GM12878 (cell line): ENCODE measurements around the gene ACOT7. TPM values are rescaled to one million over a fixed set of nuclear protein-coding genes. Genes with fewer than 3 reads are reported as not detected.
A peak's percentile ranks its signal among the peaks of the same experiment; 100 is the strongest.

ENCODE experiments used
- ATAC-seq: fragments of 200-7000 bp; cut with Tn5 transposase; 3 replicates; pipeline ENCODE4 v1.9.1; 2020; ENCODE audit warnings: mild to moderate bottlenecking, moderate library complexity
- BruUV-seq: library from RNA; stranded (reverse); fragments of 400-500 nt; replicated peaks from 2 replicates; lab custom pipeline; 2021; lab: Mats Ljungman, UMichigan
- CTCF ChIA-PET: fragments of 300-600 bp; sonication (Branson Sonifier 250); formaldehyde crosslinking; extraction: SDS; loops from one replicate; lab custom pipeline; 2021; ENCODE audit warnings: inconsistent platforms; lab: Yijun Ruan, JAX
- POLR2A ChIA-PET: fragments of 350-600 bp; formaldehyde crosslinking; extraction: SDS; loops from one replicate; lab custom pipeline; 2021; ENCODE audit warnings: inconsistent platforms; lab: Charles Lee
- RAD21 ChIA-PET: fragments of 300-600 bp; sonication (Branson Sonifier 250); formaldehyde crosslinking; loops from one replicate; lab custom pipeline; 2023; ENCODE audit warnings: antibody characterized with exemption; ENCODE audit not compliant: unreplicated experiment; lab: Charles Lee
- SMC1A ChIA-PET: fragments of 300-600 bp; sonication (Branson Sonifier 250); formaldehyde crosslinking; loops from one replicate; lab custom pipeline; 2023; ENCODE audit not compliant: unreplicated experiment, uncharacterized antibody; lab: Charles Lee
- DNase-seq: peaks from one replicate; pipeline ENCODE4 v3.0.0-alpha.2; 2011; ENCODE audit warnings: low read depth, low spot score
- FAIRE-seq: peaks from 3 replicates; lab custom pipeline; 2011; peaks lifted over from hg19 to GRCh38; lab: Jason Lieb, UNC
- H2AFZ ChIP-seq: 2 replicates; pipeline ENCODE4 v1.6.0; 2011; ENCODE audit warnings: low read depth, low read length, control low read depth; ENCODE audit not compliant: control insufficient read depth
- H3K27ac ChIP-seq: 2 replicates; pipeline ENCODE4 v1.5.1; 2011; ENCODE audit warnings: control low read depth; ENCODE audit not compliant: control insufficient read depth, insufficient read depth
- H3K27me3 ChIP-seq, 2 experiments: replicated peaks in 1 of 2; 2 replicates each; pipeline versions ENCODE4 v1.6.0 to v1.6.1; 2011; ENCODE audit warnings: low read length in 1 of 2; ENCODE audit not compliant: control insufficient read depth in 2 of 2, insufficient read depth in 2 of 2
- H3K36me3 ChIP-seq, 2 experiments: 2 replicates each; pipeline ENCODE4 v1.5.1; 2011; ENCODE audit warnings: low read length in 1 of 2; ENCODE audit not compliant: control insufficient read depth in 2 of 2, insufficient read depth in 2 of 2
- H3K4me1 ChIP-seq: 2 replicates; pipeline ENCODE4 v1.6.1; 2011; ENCODE audit warnings: mild to moderate bottlenecking, low read length, moderate library complexity, mixed read lengths; ENCODE audit not compliant: control insufficient read depth, insufficient read depth
- H3K4me2 ChIP-seq: 2 replicates; pipeline ENCODE4 v1.6.0; 2011; ENCODE audit warnings: control low read depth; ENCODE audit not compliant: control insufficient read depth, insufficient read depth
- H3K4me3 ChIP-seq: fragments of 200-600 bp; sonication (generic); 2 replicates; pipeline ENCODE4 v1.5.1; 2016
- H3K79me2 ChIP-seq: 2 replicates; pipeline ENCODE4 v1.6.0; 2011; ENCODE audit warnings: low read length; ENCODE audit not compliant: control insufficient read depth, insufficient read depth
- H3K9ac ChIP-seq: 2 replicates; pipeline ENCODE4 v1.8.0; 2011; ENCODE audit warnings: low read length, control low read depth, mixed read lengths; ENCODE audit not compliant: control insufficient read depth, insufficient read depth
- H3K9me3 ChIP-seq: replicated peaks from 3 replicates; pipeline ENCODE4 v1.5.1; 2011; ENCODE audit warnings: mild to moderate bottlenecking, low read length; ENCODE audit not compliant: control insufficient read depth, insufficient read depth
- H4K20me1 ChIP-seq: 2 replicates; pipeline ENCODE4 v1.6.0; 2011; ENCODE audit not compliant: control insufficient read depth, insufficient read depth
- BHLHE40 ChIP-seq, 2 experiments: fragments of 450-650 bp in 1 of 2; IDR thresholded peaks; 2 replicates each; pipeline ENCODE4 v1.6.1; 2011 to 2017; ENCODE audit warnings: low read depth in 2 of 2, borderline replicate concordance in 1 of 2, improper control_type of control experiment in 1 of 2, low read length in 1 of 2, mild to moderate bottlenecking in 1 of 2
- CHD1 ChIP-seq: IDR thresholded peaks from 2 replicates; pipeline ENCODE4 v1.6.1; 2012; ENCODE audit warnings: low read depth, low read length, improper control_type of control experiment
- DPF2 ChIP-seq: fragments of 450-650 bp; IDR thresholded peaks from 2 replicates; pipeline ENCODE4 v1.6.1; 2017; ENCODE audit warnings: mild to moderate bottlenecking
- EED ChIP-seq: sonication (generic); IDR thresholded peaks from 2 replicates; pipeline ENCODE4 v1.6.1; 2016; ENCODE audit warnings: antibody characterized with exemption, low read depth
- ESRRA ChIP-seq: IDR thresholded peaks from 2 replicates; pipeline ENCODE4 v1.6.1; 2012; ENCODE audit warnings: mild to moderate bottlenecking, low read length, improper control_type of control experiment
- FOXK2 ChIP-seq: fragments of 450-650 bp; IDR thresholded peaks from 2 replicates; pipeline ENCODE4 v1.6.1; 2017; ENCODE audit warnings: mild to moderate bottlenecking, moderate library complexity
- JUND ChIP-seq: IDR thresholded peaks from 2 replicates; pipeline ENCODE4 v1.6.1; 2012; ENCODE audit warnings: low read depth, mild to moderate bottlenecking, low read length, improper control_type of control experiment, moderate library complexity
- NR2C2 ChIP-seq: IDR thresholded peaks from 2 replicates; pipeline ENCODE4 v1.6.1; 2011; ENCODE audit warnings: borderline replicate concordance, low read depth; ENCODE audit not compliant: control insufficient read depth, insufficient read length
- PAX8 ChIP-seq: fragments of 450-650 bp; IDR thresholded peaks from 2 replicates; pipeline ENCODE4 v1.6.1; 2017; ENCODE audit warnings: mild to moderate bottlenecking, moderate library complexity
- POLR2AphosphoS2 ChIP-seq: IDR thresholded peaks from 2 replicates; pipeline ENCODE4 v1.6.1; 2011; ENCODE audit warnings: low read depth, mild to moderate bottlenecking, low read length, improper control_type of control experiment, moderate library complexity
- RUNX3 ChIP-seq: IDR thresholded peaks from 2 replicates; pipeline ENCODE4 v1.6.1; 2012; ENCODE audit warnings: low read length, inconsistent platforms
- TARDBP ChIP-seq: IDR thresholded peaks from 2 replicates; pipeline ENCODE4 v1.6.1; 2016; ENCODE audit warnings: borderline replicate concordance
- TCF12 ChIP-seq: IDR thresholded peaks from 2 replicates; pipeline ENCODE4 v1.6.1; 2011; ENCODE audit warnings: low read depth, mild to moderate bottlenecking, low read length
- TCF3 ChIP-seq: IDR thresholded peaks from 2 replicates; pipeline ENCODE4 v1.6.1; 2012; ENCODE audit warnings: low read depth, mild to moderate bottlenecking, low read length, borderline replicate concordance; ENCODE audit not compliant: insufficient read depth
- YY1 ChIP-seq: IDR thresholded peaks from 2 replicates; pipeline ENCODE4 v1.6.1; 2011; ENCODE audit warnings: low read depth, mild to moderate bottlenecking, low read length
- ZBED1 ChIP-seq: IDR thresholded peaks from 2 replicates; pipeline ENCODE4 v1.6.1; 2016; ENCODE audit warnings: borderline replicate concordance
- ZBTB33 ChIP-seq: fragments of 450-650 bp; IDR thresholded peaks from 2 replicates; pipeline ENCODE4 v1.6.1; 2017; ENCODE audit warnings: mild to moderate bottlenecking
- ZNF592 ChIP-seq: fragments of 450-650 bp; IDR thresholded peaks from 2 replicates; pipeline ENCODE4 v1.6.1; 2017; ENCODE audit warnings: mild to moderate bottlenecking, moderate library complexity
- WGBS: methylation state at CpG from one replicate; pipeline ENCODE4 v1.1.6; 2016; ENCODE audit warnings: low lambda C conversion rate; ENCODE audit not compliant: insufficient replicate concordance, insufficient coverage; ENCODE audit errors: missing lambda C conversion rate; 5-methylcytosine and 5-hydroxymethylcytosine counted together
- in situ Hi-C: fragments of 300-500 bp; cut with MboI; formaldehyde crosslinking; loops from 9 replicates; pipeline ENCODE4 v1.14.3; 2018; ENCODE audit warnings: mixed read lengths
- intact Hi-C: fragments of 100-400 bp; cut with micrococcal nuclease; formaldehyde crosslinking; loops from one replicate; pipeline ENCODE4 v1.14.2; 2022; ENCODE audit not compliant: unreplicated experiment
- polyA plus RNA-seq, 11 experiments: library from polyadenylated mRNA; depleted of rRNA in 4 of 11; unstranded in 6 of 11; stranded (reverse) in 5 of 11; fragments of >200 nt; fragmentation: Nextera tagmentation in 4 of 11; fragmentation: Illumina TruSeq in 1 of 11; extraction: Ambion mirVana in 4 of 11; extraction: Trizol in 1 of 11; gene quantifications; 1 replicate in 1 of 11; 2 replicates in 10 of 11; pipeline versions ENCODE4 v1.2.1 to v1.2.3, GENCODE V29; 2011 to 2016; ENCODE audit warnings: inconsistent platforms in 2 of 11, missing spikeins in 2 of 11, low read depth in 1 of 11
- total RNA-seq, 4 experiments: library from RNA; depleted of rRNA in 3 of 4; stranded (reverse); fragments of >200 nt in 3 of 4; fragmentation: Illumina TruSeq in 1 of 4; extraction: Trizol in 1 of 4; gene quantifications; 2 replicates each; pipeline versions ENCODE4 v1.2.1 to v1.2.3, GENCODE V29; 2013 to 2021
- TF ChIP-seq, protein P1 (sequence below): fragments of 150-350 bp; IDR thresholded peaks from 2 replicates; pipeline ENCODE4 v1.6.1; 2014; ENCODE audit warnings: mild to moderate bottlenecking, low read depth, low read length

Gene ACOT7
- total and polyA plus RNA-seq, 10 of the 15 experiments (the other 5 are each of a cell fraction or from before 2014, with no cell fraction given), result 8.9 to 206 (median 61.2) TPM

- ChIA-PET CTCF (no interaction called here), POLR2A (no interaction called here), RAD21 (no interaction called here), SMC1A (no interaction called here)
- no peak overlapping the region for H3K4me3 ChIP-seq
- no peaks in the 10 kb centered on the region for H3K27me3 ChIP-seq
- BruUV-seq, result no TSS peak
- no peak overlapping the region for H3K4me2 ChIP-seq
- H2AFZ ChIP-seq, result no peak overlapping the region
- H3K4me1 ChIP-seq, result peaks cover 4% of the 10 kb centered on the region; the same call in 1 of the 2 replicates
- ATAC-seq, result no peak; the same call in 2 of the 3 replicates
- no peaks in the 10 kb centered on the region for H4K20me1 ChIP-seq
- intact Hi-C loops, result no loop called here
- in situ Hi-C loops, result no loop called here
- no peaks in the 10 kb centered on the region for H3K9me3 ChIP-seq
- no peak overlapping the region for H3K27ac ChIP-seq
- H3K36me3 ChIP-seq, result peaks cover 0 to 5% of the 10 kb centered on the region in 2 experiments; a peak in 2 of 4 replicates
- no peak overlapping the region for H3K9ac ChIP-seq
- FAIRE-seq, result no peak
- WGBS, result 72% methylated on average over 15 of the region's 15 CpGs
- no peaks in the 10 kb centered on the region for H3K79me2 ChIP-seq
- DNase-seq, result no peak
- TF ChIP-seq YY1 (no peak), CHD1 (no peak), JUND (no peak), FOXK2 (no peak), TARDBP (no peak), ESRRA (no peak), TCF3 (peak; percentile 27; the same call in 1 of the 2 replicates), TCF12 (peak; percentile 88), POLR2AphosphoS2 (no peak), ZNF592 (no peak), NR2C2 (no peak), EED (0 out of 2 replicates have a peak, but pooled peaks have one; percentile 32), ZBED1 (no peak), RUNX3 (peak; percentile 85), DPF2 (no peak), ZBTB33 (no peak), BHLHE40 (IDR thresholded peaks at IDR 0.05; ENCODE audit: borderline replicate concordance in 1 of 2, low read depth in 2 of 2, low read length in 1 of 2) (peak; percentile 67 to 76), PAX8 (no peak)
- TF ChIP-seq, protein P1, sequence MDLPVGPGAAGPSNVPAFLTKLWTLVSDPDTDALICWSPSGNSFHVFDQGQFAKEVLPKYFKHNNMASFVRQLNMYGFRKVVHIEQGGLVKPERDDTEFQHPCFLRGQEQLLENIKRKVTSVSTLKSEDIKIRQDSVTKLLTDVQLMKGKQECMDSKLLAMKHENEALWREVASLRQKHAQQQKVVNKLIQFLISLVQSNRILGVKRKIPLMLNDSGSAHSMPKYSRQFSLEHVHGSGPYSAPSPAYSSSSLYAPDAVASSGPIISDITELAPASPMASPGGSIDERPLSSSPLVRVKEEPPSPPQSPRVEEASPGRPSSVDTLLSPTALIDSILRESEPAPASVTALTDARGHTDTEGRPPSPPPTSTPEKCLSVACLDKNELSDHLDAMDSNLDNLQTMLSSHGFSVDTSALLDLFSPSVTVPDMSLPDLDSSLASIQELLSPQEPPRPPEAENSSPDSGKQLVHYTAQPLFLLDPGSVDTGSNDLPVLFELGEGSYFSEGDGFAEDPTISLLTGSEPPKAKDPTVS, result no peak
Observed at GRCh38 chr1:6299557-6300165, 93.9 kb downstream of the ACOT7 start.
